HG03108 (cell line): ENCODE results near the gene CEP63.

Experiments
- ATAC-seq: cut with Tn5 transposase; IDR thresholded peaks from one replicate; pipeline ENCODE4 v1.9.1; 2021; ENCODE audit warnings: moderate library complexity; ENCODE audit not compliant: unreplicated experiment

Gene CEP63

DNA sequence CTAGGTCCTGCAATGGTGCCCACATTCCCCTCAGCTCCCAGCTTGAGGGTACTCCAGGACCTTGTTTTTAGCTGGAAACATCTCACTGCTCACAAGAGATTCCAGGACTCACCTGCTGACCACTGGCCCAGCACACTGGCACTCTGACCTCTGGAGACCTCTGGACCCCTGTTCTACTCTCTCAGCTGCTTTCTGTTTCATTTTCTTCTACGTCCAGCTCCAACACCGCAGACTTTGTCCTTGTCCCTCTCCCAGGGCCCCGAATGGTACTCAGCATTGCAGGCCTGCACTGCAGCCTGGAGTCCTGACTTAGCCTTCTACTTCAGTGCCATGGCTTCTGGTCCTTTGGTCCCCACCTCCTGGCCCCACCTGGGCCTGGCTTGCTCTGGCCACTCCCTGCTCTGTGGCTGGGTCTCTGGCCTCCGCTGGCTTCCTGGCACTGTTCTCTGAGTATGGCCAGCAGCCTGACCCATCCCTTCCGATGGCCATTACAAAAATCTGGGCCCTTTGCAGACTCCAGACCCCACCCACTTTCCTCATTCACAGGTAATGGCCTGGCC, 137.0 kb downstream of the CEP63 start:
- ATAC-seq: no peak

DNA sequence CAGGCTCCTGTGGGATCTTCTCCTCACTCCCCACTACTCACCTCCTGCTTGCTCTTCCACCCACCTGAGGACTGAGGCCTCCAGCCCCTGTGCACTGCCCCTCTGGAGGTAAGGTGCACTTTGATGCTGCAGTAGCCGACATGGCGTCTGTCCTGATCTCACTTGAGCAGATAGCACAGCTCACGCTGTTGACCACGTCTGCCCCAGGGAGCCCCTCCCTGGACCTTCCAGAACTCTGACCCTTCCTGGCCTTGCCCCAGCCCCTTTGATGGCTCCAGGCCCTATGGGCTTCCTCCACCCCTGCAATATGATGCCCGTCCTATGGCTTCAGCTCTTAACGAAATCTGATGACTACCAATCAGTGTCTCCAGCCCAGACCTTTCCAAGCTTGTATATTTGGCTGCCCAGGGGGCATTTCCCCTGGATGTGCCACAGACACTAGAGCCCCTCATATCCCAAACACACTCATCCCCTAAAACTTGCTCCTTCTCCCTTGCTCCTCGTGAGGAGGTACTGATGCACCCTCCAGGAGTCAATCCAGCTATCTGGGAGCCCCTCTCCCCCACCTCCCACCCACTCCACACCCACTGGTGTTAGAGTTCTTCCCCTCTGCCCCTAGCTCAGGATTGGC, 137.9 kb downstream of the CEP63 start:
- ATAC-seq: no peak
